Measurements from ENCODE around the gene EHMT1. TPM values are rescaled to one million over a fixed set of nuclear protein-coding genes. Genes with fewer than 3 reads are reported as not detected.
"Not testable (repeated sequence)": the region's sequence is repeated elsewhere in the genome, so short reads cannot be mapped to it uniquely, and the experiment has no call there.

The EHMT1 gene
- polyA plus RNA-seq, 3 donors = 10.1 to 46.5 (median 15.0) TPM

- no peaks in the 10 kb centered on the region for H3K9me3 Mint-ChIP-seq
- peaks cover 76 to 92% of the 10 kb centered on the region in 2 donors for H3K36me3 ChIP-seq (replicated peaks in 1 of 2; ENCODE audit: control insufficient read depth in 1 of 2, insufficient read depth in 2 of 2, low read length in 2 of 2)
- H3K27me3 ChIP-seq (ENCODE audit: control insufficient read depth in 2 of 2, insufficient read depth in 2 of 2, low read length in 2 of 2) = no peaks in the 10 kb centered on the region
- intact Hi-C loops (cut with micrococcal nuclease) = no loop called here
- peaks cover 0 to 2% (median 0%) of the 10 kb centered on the region in 3 donors for H3K27me3 Mint-ChIP-seq (ENCODE audit: low read depth in 3 of 3)
- H3K4me3 ChIP-seq (replicated peaks in 1 of 3; ENCODE audit: low read depth in 2 of 3, low read length in 3 of 3) = no peak overlapping the region
- peak overlapping the region in 4 of 7 donors; percentile 8 to 68 (median 18) for H3K27ac Mint-ChIP-seq
- no peak overlapping the region for H3K27ac ChIP-seq (ENCODE audit: low read depth in 1 of 2, low read length in 2 of 2)
- H4K20me1 ChIP-seq (ENCODE audit: insufficient read depth, low read length) = peaks cover 5% of the 10 kb centered on the region
- whole genome bisulfite sequencing (ENCODE audit: insufficient coverage) = 98% methylated on average over 9 of the region's 11 CpGs
- no peaks in the 10 kb centered on the region for H3K79me2 ChIP-seq (ENCODE audit: insufficient read depth, low read length)
- no peak overlapping the region for H3K4me3 Mint-ChIP-seq
- no peaks in the 10 kb centered on the region for H3K4me1 ChIP-seq (ENCODE audit: control insufficient read depth in 1 of 2, insufficient read depth in 2 of 2, low read length in 2 of 2)
- TF ChIP-seq CTCF (IDR thresholded peaks at IDR 0.05) = no peak
- H3K4me2 ChIP-seq (replicated peaks; ENCODE audit: extremely low read depth, low read length, poor library complexity, severe bottlenecking) = no peak overlapping the region
- H3K4me1 Mint-ChIP-seq = no peaks in the 10 kb centered on the region
- no peak overlapping the region for H3K9ac ChIP-seq (ENCODE audit: insufficient read depth, low read length, poor library complexity, severe bottlenecking)
- DNase-seq = no peak
- H3K9me3 ChIP-seq (replicated peaks in 1 of 2; ENCODE audit: control insufficient read depth in 1 of 2, insufficient read depth in 1 of 2, low read length in 2 of 2) = no peaks in the 10 kb centered on the region
- H3K36me3 Mint-ChIP-seq = peaks cover 21 to 58% of the 10 kb centered on the region in 2 donors
- no peak overlapping the region for H2AFZ ChIP-seq (ENCODE audit: insufficient read depth, low read depth, low read length, poor library complexity, severe bottlenecking)
These were observed 159.5 kb downstream of the EHMT1 start for GRCh38 chr9:137778336-137778735.

- Mint-ChIP-seq H3K27ac (peak overlapping the region in 3 of 7 donors; percentile 51 to 76 (median 68)), H3K4me3 (no peak overlapping the region), H3K36me3 (peaks cover 19 to 52% of the 10 kb centered on the region in 2 donors), H3K9me3 (no peaks in the 10 kb centered on the region), H3K4me1 (no peaks in the 10 kb centered on the region), H3K27me3 (ENCODE audit: low read depth in 3 of 3) (peaks cover 0 to 2% (median 0%) of the 10 kb centered on the region in 3 donors)
- Histone ChIP-seq H3K36me3 (replicated peaks in 1 of 2; ENCODE audit: control insufficient read depth in 1 of 2, insufficient read depth in 2 of 2, low read length in 2 of 2) (peaks cover 79 to 92% of the 10 kb centered on the region in 2 donors), H3K27me3 (ENCODE audit: control insufficient read depth in 2 of 2, insufficient read depth in 2 of 2, low read length in 2 of 2) (no peaks in the 10 kb centered on the region), H3K27ac (ENCODE audit: low read depth in 1 of 2, low read length in 2 of 2) (peak overlapping the region in 1 of 2 donors; percentile 20), H3K9me3 (replicated peaks in 1 of 2; ENCODE audit: control insufficient read depth in 1 of 2, insufficient read depth in 1 of 2, low read length in 2 of 2) (no peaks in the 10 kb centered on the region), H3K4me2 (replicated peaks; ENCODE audit: extremely low read depth, low read length, poor library complexity, severe bottlenecking) (no peak overlapping the region), H3K79me2 (ENCODE audit: insufficient read depth, low read length) (no peaks in the 10 kb centered on the region), H3K4me1 (ENCODE audit: control insufficient read depth in 1 of 2, insufficient read depth in 2 of 2, low read length in 2 of 2) (no peaks in the 10 kb centered on the region), H4K20me1 (ENCODE audit: insufficient read depth, low read length) (peaks cover 5% of the 10 kb centered on the region), H2AFZ (ENCODE audit: insufficient read depth, low read depth, low read length, poor library complexity, severe bottlenecking) (no peak overlapping the region), H3K9ac (ENCODE audit: insufficient read depth, low read length, poor library complexity, severe bottlenecking) (no peak overlapping the region), H3K4me3 (replicated peaks in 1 of 3; ENCODE audit: low read depth in 2 of 3, low read length in 3 of 3) (no peak overlapping the region)
- 95% methylated on average over 8 of the region's 10 CpGs for WGBS (ENCODE audit: insufficient coverage)
- intact Hi-C loops (cut with micrococcal nuclease) = no loop called here
- no peak for TF ChIP-seq CTCF (IDR thresholded peaks at IDR 0.05)
- no peak for DNase-seq
These were observed 160.1 kb downstream of the EHMT1 start for GRCh38 chr9:137778914-137779313.

GRCh38 chr9:137780031-137780430, 161.2 kb downstream of the EHMT1 start:
- H3K4me1 ChIP-seq (ENCODE audit: control insufficient read depth in 1 of 2, insufficient read depth in 2 of 2, low read length in 2 of 2); H3K4me3 ChIP-seq (replicated peaks in 1 of 3; ENCODE audit: low read depth in 2 of 3, low read length in 3 of 3); H2AFZ ChIP-seq (ENCODE audit: insufficient read depth, low read depth, low read length, poor library complexity, severe bottlenecking); H3K27me3 ChIP-seq (ENCODE audit: control insufficient read depth in 2 of 2, insufficient read depth in 2 of 2, low read length in 2 of 2); H3K4me2 ChIP-seq (replicated peaks; ENCODE audit: extremely low read depth, low read length, poor library complexity, severe bottlenecking); H3K9me3 Mint-ChIP-seq; H3K9me3 ChIP-seq (replicated peaks in 1 of 2; ENCODE audit: control insufficient read depth in 1 of 2, insufficient read depth in 1 of 2, low read length in 2 of 2); intact Hi-C loops (cut with micrococcal nuclease); H3K4me3 Mint-ChIP-seq; H3K27ac ChIP-seq (ENCODE audit: low read depth in 1 of 2, low read length in 2 of 2); H3K79me2 ChIP-seq (ENCODE audit: insufficient read depth, low read length); H3K27me3 Mint-ChIP-seq (ENCODE audit: low read depth in 3 of 3); H3K4me1 Mint-ChIP-seq; H4K20me1 ChIP-seq (ENCODE audit: insufficient read depth, low read length); DNase-seq; H3K9ac ChIP-seq (ENCODE audit: insufficient read depth, low read length, poor library complexity, severe bottlenecking); H3K27ac Mint-ChIP-seq: not testable (repeated sequence)
- H3K36me3 ChIP-seq (replicated peaks in 1 of 2; ENCODE audit: control insufficient read depth in 1 of 2, insufficient read depth in 2 of 2, low read length in 2 of 2) = peaks cover 86 to 94% of the 10 kb centered on the region in 2 donors
- 97% methylated on average over 13 of the region's 19 CpGs for WGBS (ENCODE audit: insufficient coverage)
- H3K36me3 Mint-ChIP-seq = peaks cover 20 to 44% of the 10 kb centered on the region in 2 donors
